OCI-LY3 (cell line): ENCODE data around the gene PDPR.

Experiments used
- CTCF ChIP-seq: fragments of 200-600, 300-600 bp; sonication (generic); IDR thresholded peaks from 2 replicates; pipeline ENCODE4 v1.5.1; 2014; ENCODE audit warnings: antibody characterized with exemption, low read length, low read depth
- EZH2phosphoT487 ChIP-seq: fragments of 200-600 bp; shearing (Covaris generic); IDR thresholded peaks from 2 replicates; pipeline ENCODE4 v1.6.1; 2018; ENCODE audit warnings: antibody characterized with exemption, mixed run types, low read depth

- TF ChIP-seq CTCF (no peak), EZH2phosphoT487 (no peak)
These were observed 37.9 kb downstream of the PDPR start for GRCh38 chr16:70151941-70152509.
